Endothelial cell (in vitro differentiated cells): ENCODE measurements around the gene DAGLA. TPM values are rescaled to one million over a fixed set of nuclear protein-coding genes. Genes with fewer than 3 reads are reported as not detected.

Source experiments
- DNase-seq: peaks from one replicate; pipeline ENCODE4 v3.0.0; 2021; ENCODE audit warnings: low spot score
- H3K27ac Mint-ChIP-seq: one replicate; pipeline ENCODE4 v1.8.0; 2021; ENCODE audit warnings: mixed read lengths, inconsistent platforms; ENCODE audit not compliant: unreplicated experiment
- H3K27me3 Mint-ChIP-seq: one replicate; pipeline ENCODE4 v1.8.0; 2021; ENCODE audit warnings: mild to moderate bottlenecking, moderate library complexity, mixed read lengths, inconsistent platforms; ENCODE audit not compliant: unreplicated experiment
- H3K36me3 Mint-ChIP-seq: one replicate; pipeline ENCODE4 v1.8.0; 2021; ENCODE audit warnings: mild to moderate bottlenecking, low read depth, mixed read lengths, inconsistent platforms; ENCODE audit not compliant: unreplicated experiment
- H3K4me1 Mint-ChIP-seq: one replicate; pipeline ENCODE4 v1.8.0; 2021; ENCODE audit warnings: mild to moderate bottlenecking, mixed read lengths, inconsistent platforms; ENCODE audit not compliant: unreplicated experiment
- H3K4me3 Mint-ChIP-seq: one replicate; pipeline ENCODE4 v1.8.0; 2021; ENCODE audit warnings: mild to moderate bottlenecking, mixed read lengths, inconsistent platforms; ENCODE audit not compliant: unreplicated experiment
- H3K9me3 Mint-ChIP-seq: one replicate; pipeline ENCODE4 v1.8.0; 2021; ENCODE audit warnings: mixed read lengths, inconsistent platforms; ENCODE audit not compliant: unreplicated experiment
- total RNA-seq: library from RNA; stranded (reverse); fragmentation: NEBNext Ultra II Directional; extraction: Animal tissue kit (Norgen Biotek cat#: 25700); gene quantifications from one replicate; pipeline ENCODE4 v1.2.1, GENCODE V29; 2021; ENCODE audit not compliant: unreplicated experiment
- TF ChIP-seq, protein P1 (sequence below): fragments of 200-600 bp; sonication (generic); IDR thresholded peaks from one replicate; pipeline ENCODE4 v1.5.0; 2021; ENCODE audit warnings: antibody characterized with exemption; ENCODE audit not compliant: unreplicated experiment

DAGLA gene
- total RNA-seq, 1 donor from 2014 or later = 3.2 TPM

DNA sequence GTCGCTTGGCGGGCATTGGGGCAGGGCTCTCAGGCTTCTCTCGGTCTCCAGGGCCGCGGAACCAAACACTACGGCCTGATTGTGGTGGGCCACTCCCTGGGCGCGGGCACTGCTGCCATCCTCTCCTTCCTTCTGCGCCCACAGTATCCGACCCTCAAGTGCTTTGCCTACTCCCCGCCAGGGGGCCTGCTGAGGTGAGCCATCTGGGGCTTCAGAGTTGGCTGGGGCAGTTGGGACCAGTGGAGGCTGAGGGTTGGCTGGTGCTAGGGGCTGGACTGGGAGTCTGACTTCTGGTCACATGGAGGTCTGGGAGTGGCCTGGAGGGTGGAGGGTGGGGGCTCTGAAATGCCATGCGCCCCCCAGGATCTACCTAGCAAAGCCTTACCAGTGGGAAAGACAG, 56.9 kb downstream of the DAGLA start:
- TF ChIP-seq, protein P1, sequence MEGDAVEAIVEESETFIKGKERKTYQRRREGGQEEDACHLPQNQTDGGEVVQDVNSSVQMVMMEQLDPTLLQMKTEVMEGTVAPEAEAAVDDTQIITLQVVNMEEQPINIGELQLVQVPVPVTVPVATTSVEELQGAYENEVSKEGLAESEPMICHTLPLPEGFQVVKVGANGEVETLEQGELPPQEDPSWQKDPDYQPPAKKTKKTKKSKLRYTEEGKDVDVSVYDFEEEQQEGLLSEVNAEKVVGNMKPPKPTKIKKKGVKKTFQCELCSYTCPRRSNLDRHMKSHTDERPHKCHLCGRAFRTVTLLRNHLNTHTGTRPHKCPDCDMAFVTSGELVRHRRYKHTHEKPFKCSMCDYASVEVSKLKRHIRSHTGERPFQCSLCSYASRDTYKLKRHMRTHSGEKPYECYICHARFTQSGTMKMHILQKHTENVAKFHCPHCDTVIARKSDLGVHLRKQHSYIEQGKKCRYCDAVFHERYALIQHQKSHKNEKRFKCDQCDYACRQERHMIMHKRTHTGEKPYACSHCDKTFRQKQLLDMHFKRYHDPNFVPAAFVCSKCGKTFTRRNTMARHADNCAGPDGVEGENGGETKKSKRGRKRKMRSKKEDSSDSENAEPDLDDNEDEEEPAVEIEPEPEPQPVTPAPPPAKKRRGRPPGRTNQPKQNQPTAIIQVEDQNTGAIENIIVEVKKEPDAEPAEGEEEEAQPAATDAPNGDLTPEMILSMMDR = no peak
- H3K36me3 Mint-ChIP-seq = no peaks in the 10 kb centered on the region
- H3K4me3 Mint-ChIP-seq = no peak overlapping the region
- peaks cover 16% of the 10 kb centered on the region for H3K27me3 Mint-ChIP-seq
- no peaks in the 10 kb centered on the region for H3K9me3 Mint-ChIP-seq
- H3K4me1 Mint-ChIP-seq = peaks cover 3% of the 10 kb centered on the region
- H3K27ac Mint-ChIP-seq = no peak overlapping the region
- no peak for DNase-seq

DNA sequence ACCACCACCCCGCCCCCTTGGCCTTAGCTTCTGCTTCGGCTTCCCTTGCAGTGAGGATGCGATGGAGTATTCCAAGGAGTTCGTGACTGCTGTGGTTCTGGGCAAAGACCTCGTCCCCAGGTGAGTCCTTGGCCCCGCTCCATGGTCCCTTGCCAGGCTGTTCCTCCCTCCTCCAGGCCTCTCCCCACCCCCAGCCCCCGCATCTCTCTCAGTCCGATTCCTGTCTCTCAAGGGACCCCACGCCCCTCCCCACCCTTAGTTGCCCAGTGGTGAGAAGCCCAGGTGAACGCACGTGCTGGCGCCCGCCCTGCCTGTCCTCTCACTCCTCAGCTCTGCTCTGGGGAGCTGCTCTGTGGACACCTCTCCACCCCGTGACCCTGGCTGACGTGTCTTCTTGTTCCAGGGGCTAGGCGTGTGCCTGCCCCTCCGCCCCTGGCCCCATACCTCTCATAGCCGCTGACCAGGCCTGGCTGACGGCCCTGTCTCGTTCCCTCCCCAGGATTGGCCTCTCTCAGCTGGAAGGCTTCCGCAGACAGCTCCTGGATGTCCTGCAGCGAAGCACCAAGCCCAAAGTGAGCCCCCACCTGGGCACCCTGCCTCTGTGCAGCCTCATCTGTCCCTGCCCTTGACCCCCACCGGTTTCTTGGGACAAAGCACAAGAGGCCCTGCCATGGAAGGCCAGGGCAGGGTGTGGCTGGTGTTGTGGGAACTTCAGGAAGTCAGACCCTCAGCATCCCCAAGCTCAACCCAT, 57.6 kb downstream of the DAGLA start:
- no peak overlapping the region for H3K4me3 Mint-ChIP-seq
- no peaks in the 10 kb centered on the region for H3K36me3 Mint-ChIP-seq
- H3K4me1 Mint-ChIP-seq = peaks cover 3% of the 10 kb centered on the region
- no peaks in the 10 kb centered on the region for H3K9me3 Mint-ChIP-seq
- TF ChIP-seq, protein P1 = no peak
- peak overlapping the region; percentile 52 for H3K27ac Mint-ChIP-seq
- no peak for DNase-seq
- H3K27me3 Mint-ChIP-seq = peaks cover 20% of the 10 kb centered on the region

DNA sequence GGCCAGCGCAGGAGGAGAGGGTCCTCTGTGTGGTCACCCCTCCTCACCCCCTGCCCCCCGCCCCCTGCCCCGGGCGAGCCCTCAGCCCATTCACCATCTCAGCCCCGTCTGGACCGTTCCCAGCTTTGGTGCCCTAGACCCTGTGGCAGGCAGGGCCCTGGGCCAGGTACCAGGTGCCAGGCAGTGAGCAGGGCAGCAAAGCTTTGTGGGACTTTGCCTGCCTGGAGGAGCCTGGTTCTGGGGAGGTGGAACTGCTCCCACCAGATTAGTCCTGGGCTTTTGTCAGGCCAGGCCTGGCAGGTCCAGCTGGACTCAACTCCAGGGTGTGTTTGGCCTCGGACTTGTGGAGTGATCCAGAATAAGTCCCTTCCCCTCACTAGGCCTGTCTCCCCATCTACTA, 58.6 kb downstream of the DAGLA start:
- no peaks in the 10 kb centered on the region for H3K4me1 Mint-ChIP-seq
- H3K36me3 Mint-ChIP-seq = no peaks in the 10 kb centered on the region
- peaks cover 20% of the 10 kb centered on the region for H3K27me3 Mint-ChIP-seq
- no peaks in the 10 kb centered on the region for H3K9me3 Mint-ChIP-seq
- DNase-seq = no peak
- no peak overlapping the region for H3K4me3 Mint-ChIP-seq
- TF ChIP-seq, protein P1 = no peak
- H3K27ac Mint-ChIP-seq = no peak overlapping the region

DNA sequence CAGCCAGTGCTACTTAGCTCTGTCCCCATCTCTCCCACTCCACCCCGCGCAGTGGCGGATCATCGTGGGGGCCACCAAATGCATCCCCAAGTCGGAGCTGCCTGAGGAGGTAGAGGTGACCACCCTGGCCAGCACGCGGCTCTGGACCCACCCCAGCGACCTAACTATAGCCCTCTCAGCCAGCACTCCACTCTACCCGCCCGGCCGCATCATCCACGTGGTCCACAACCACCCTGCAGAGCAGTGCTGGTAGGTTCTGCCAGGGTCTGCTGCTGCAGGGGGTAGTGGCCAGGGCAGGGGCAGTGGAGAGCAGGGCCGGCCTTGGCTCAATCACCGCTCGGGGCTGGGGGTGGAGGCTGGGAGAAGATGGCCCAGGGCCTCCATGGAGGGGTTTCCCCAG, 59.2 kb downstream of the DAGLA start:
- no peak for DNase-seq
- no peaks in the 10 kb centered on the region for H3K9me3 Mint-ChIP-seq
- H3K27me3 Mint-ChIP-seq = peaks cover 19% of the 10 kb centered on the region
- TF ChIP-seq, protein P1 = no peak
- H3K36me3 Mint-ChIP-seq = no peaks in the 10 kb centered on the region
- no peak overlapping the region for H3K27ac Mint-ChIP-seq
- no peak overlapping the region for H3K4me3 Mint-ChIP-seq
- no peaks in the 10 kb centered on the region for H3K4me1 Mint-ChIP-seq

DNA sequence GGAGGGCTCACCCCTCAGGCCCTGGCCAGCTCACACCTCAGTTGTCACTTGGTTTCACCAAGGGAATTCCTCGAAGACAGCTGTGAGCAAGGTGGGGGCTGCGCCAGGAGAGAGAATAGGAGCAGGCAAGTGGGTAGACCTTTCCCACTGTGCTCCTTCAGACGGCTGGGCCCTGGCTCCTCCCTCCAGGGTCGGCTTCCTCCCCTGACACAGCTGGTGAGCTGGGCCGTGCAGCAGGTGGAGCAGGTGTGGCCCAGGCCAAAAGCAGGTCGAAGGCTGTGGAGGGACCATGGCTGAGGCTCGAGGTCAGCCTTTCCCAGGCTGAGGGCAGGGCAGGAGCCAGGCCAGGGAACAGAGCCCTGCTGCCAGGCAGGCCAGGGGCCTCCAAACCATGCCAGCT, 59.8 kb downstream of the DAGLA start:
- DNase-seq = no peak
- Mint-ChIP-seq H3K27me3 (peaks cover 17% of the 10 kb centered on the region), H3K4me1 (no peaks in the 10 kb centered on the region), H3K27ac (no peak overlapping the region), H3K36me3 (no peaks in the 10 kb centered on the region), H3K4me3 (no peak overlapping the region), H3K9me3 (no peaks in the 10 kb centered on the region)
- TF ChIP-seq, protein P1 = no peak
